ENCODE results near the gene FLOT1. TPM values are rescaled to one million over a fixed set of nuclear protein-coding genes. Genes with fewer than 3 reads are reported as not detected.

The FLOT1 gene
- total RNA-seq, 1 experiment from 2014 or later, result 110 TPM

- Mint-ChIP-seq H3K27me3 (ENCODE audit: low read depth) (peaks cover 5% of the 10 kb centered on the region; the same call in 1 of the 2 replicates), H3K27ac (no peak overlapping the region), H3K4me3 (no peak overlapping the region), H3K36me3 (peaks cover 8% of the 10 kb centered on the region), H3K9me3 (no peaks in the 10 kb centered on the region), H3K4me1 (peaks cover 23% of the 10 kb centered on the region)
- ATAC-seq (no peak), DNase-seq (ENCODE audit: low spot score) (no peak)
- ChIA-PET CTCF (interaction anchor here (0.5 to 1.5 kb wide), 2 partner anchors 29 to 76 kb away, joined by 3 read pairs; partner anchors contain the start of gene DHX16), POLR2A (no interaction called here)
- TF ChIP-seq ZNF396 (CRISPR knock-in tag; IDR thresholded peaks at IDR 0.05; ENCODE audit: borderline replicate concordance) (no peak), SMAD3 (CRISPR knock-in tag; IDR thresholded peaks at IDR 0.05; ENCODE audit: borderline replicate concordance) (no peak), NR3C1 (CRISPR knock-in tag; conservative IDR thresholded peaks at IDR 0.05; ENCODE audit: low read depth) (no peak), TEAD4 (CRISPR knock-in tag; IDR thresholded peaks at IDR 0.05) (no peak), ATF6 (CRISPR knock-in tag; IDR thresholded peaks at IDR 0.05) (no peak), PRRX2 (CRISPR knock-in tag; IDR thresholded peaks at IDR 0.05) (no peak), E2F5 (CRISPR knock-in tag; IDR thresholded peaks at IDR 0.05) (no peak), ZNF317 (CRISPR knock-in tag; IDR thresholded peaks at IDR 0.05; ENCODE audit: borderline replicate concordance, low read depth) (no peak), SMAD4 (CRISPR knock-in tag; IDR thresholded peaks at IDR 0.05) (no peak), RORB (CRISPR knock-in tag; IDR thresholded peaks at IDR 0.05) (no peak), STAT6 (CRISPR knock-in tag; conservative IDR thresholded peaks at IDR 0.05; ENCODE audit: low read depth) (no peak), ATF1 (CRISPR knock-in tag; IDR thresholded peaks at IDR 0.05) (no peak)
These were observed 5.6 kb upstream of the FLOT1 start for GRCh38 chr6:30747902-30748769.

- TF ChIP-seq FOXJ3 (CRISPR knock-in tag; IDR thresholded peaks at IDR 0.05; ENCODE audit: borderline replicate concordance), result no peak
- no peak for TF ChIP-seq E2F1 (CRISPR knock-in tag; IDR thresholded peaks at IDR 0.05)
- no peak for TF ChIP-seq ZNF396 (CRISPR knock-in tag; IDR thresholded peaks at IDR 0.05; ENCODE audit: borderline replicate concordance)
- TF ChIP-seq MXD4 (CRISPR knock-in tag; IDR thresholded peaks at IDR 0.05; ENCODE audit: borderline replicate concordance), result no peak
- no peak for TF ChIP-seq IRF2 (CRISPR knock-in tag; IDR thresholded peaks at IDR 0.05; ENCODE audit: borderline replicate concordance, low read depth)
- no peak for TF ChIP-seq ZNF416 (CRISPR knock-in tag; IDR thresholded peaks at IDR 0.05)
- TF ChIP-seq USF1 (CRISPR knock-in tag; IDR thresholded peaks at IDR 0.05), result no peak
- no peak for TF ChIP-seq GTF2I (CRISPR knock-in tag; conservative IDR thresholded peaks at IDR 0.05)
- TF ChIP-seq TCF7 (CRISPR knock-in tag; IDR thresholded peaks at IDR 0.05; ENCODE audit: low read depth), result no peak
- no peak for TF ChIP-seq TEAD1 (CRISPR knock-in tag; IDR thresholded peaks at IDR 0.05)
- TF ChIP-seq ATF6 (CRISPR knock-in tag; IDR thresholded peaks at IDR 0.05), result no peak
- H3K36me3 Mint-ChIP-seq, result peaks cover 8% of the 10 kb centered on the region
- no peak overlapping the region for H3K27ac Mint-ChIP-seq
- peaks cover 23% of the 10 kb centered on the region for H3K4me1 Mint-ChIP-seq
- ChIA-PET CTCF (interaction anchor here (0.5 to 1.9 kb wide), 7 partner anchors 16 to 445 kb away, joined by 3 to 8 read pairs (median 3); partner anchors contain the start of gene DHX16), POLR2A (no interaction called here)
- ATAC-seq (no peak), DNase-seq (ENCODE audit: low spot score) (no peak)
- no peaks in the 10 kb centered on the region for H3K9me3 Mint-ChIP-seq
- peaks cover 5% of the 10 kb centered on the region; the same call in 1 of the 2 replicates for H3K27me3 Mint-ChIP-seq (ENCODE audit: low read depth)
- H3K4me3 Mint-ChIP-seq, result no peak overlapping the region
These were observed 4.8 kb upstream of the FLOT1 start for GRCh38 chr6:30747300-30747687.

All from WTC11 (cell line).